Measurements from ENCODE around the gene KCNAB1.

- no peak for TF ChIP-seq CTCF (IDR thresholded peaks at IDR 0.05)
- no peak for TF ChIP-seq POLR2A (IDR thresholded peaks at IDR 0.05)
These were observed 398.3 kb downstream of the KCNAB1 start for GRCh38 chr3:156518726-156519125.

Data from lower leg skin (tissue), 3 donors.